PFSK-1 (cell line): ENCODE data around the gene NPVF.

Experiments
- FOXP2 ChIP-seq: optimal IDR thresholded peaks from 2 replicates; pipeline ENCODE3; 2011; ENCODE audit warnings: borderline replicate concordance, control low read depth, inconsistent platforms; ENCODE audit not compliant: insufficient read depth; ENCODE audit errors: extremely low read length, extremely low read depth
- POLR2AphosphoS5 ChIP-seq: IDR thresholded peaks from 2 replicates; pipeline ENCODE4 v1.6.1; 2012; ENCODE audit warnings: low read depth, mild to moderate bottlenecking, control low read depth, low read length, moderate library complexity
- TAF1 ChIP-seq: IDR thresholded peaks from 2 replicates; pipeline ENCODE4 v1.6.1; 2012; ENCODE audit warnings: low read length, control low read depth, borderline replicate concordance; ENCODE audit not compliant: insufficient read depth
- TF ChIP-seq, protein P1 (sequence below), 2 experiments: IDR thresholded peaks; 2 replicates each; pipeline versions ENCODE4 v1.6.1 to v1.8.0; 2011 to 2012; ENCODE audit warnings: low read depth in 2 of 2, low read length in 2 of 2, control low read depth in 1 of 2, inconsistent platforms in 1 of 2, mild to moderate bottlenecking in 1 of 2, moderate library complexity in 1 of 2; ENCODE audit not compliant: insufficient read depth in 1 of 2

DNA sequence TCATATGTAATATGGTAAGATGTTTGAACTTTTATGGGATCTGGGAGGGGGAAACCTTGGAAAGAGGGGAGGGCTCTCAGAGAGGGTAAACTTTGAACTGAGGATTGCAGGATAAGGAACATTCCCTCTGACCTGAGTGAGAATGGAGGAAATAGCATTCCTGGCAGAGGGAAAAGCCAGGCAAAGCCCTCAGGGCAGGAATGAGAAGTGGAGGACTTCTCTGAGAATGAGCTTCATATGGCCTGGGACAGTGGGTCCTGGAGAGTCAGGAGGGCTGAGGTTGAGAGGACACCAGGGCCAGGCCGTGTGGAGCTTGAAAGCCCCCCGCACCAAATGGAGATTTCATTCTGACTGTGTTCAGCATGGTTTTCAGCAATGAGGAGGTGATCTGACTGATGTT, 34.2 kb downstream of the NPVF start:
- TF ChIP-seq TAF1, result no peak
- TF ChIP-seq, protein P1, sequence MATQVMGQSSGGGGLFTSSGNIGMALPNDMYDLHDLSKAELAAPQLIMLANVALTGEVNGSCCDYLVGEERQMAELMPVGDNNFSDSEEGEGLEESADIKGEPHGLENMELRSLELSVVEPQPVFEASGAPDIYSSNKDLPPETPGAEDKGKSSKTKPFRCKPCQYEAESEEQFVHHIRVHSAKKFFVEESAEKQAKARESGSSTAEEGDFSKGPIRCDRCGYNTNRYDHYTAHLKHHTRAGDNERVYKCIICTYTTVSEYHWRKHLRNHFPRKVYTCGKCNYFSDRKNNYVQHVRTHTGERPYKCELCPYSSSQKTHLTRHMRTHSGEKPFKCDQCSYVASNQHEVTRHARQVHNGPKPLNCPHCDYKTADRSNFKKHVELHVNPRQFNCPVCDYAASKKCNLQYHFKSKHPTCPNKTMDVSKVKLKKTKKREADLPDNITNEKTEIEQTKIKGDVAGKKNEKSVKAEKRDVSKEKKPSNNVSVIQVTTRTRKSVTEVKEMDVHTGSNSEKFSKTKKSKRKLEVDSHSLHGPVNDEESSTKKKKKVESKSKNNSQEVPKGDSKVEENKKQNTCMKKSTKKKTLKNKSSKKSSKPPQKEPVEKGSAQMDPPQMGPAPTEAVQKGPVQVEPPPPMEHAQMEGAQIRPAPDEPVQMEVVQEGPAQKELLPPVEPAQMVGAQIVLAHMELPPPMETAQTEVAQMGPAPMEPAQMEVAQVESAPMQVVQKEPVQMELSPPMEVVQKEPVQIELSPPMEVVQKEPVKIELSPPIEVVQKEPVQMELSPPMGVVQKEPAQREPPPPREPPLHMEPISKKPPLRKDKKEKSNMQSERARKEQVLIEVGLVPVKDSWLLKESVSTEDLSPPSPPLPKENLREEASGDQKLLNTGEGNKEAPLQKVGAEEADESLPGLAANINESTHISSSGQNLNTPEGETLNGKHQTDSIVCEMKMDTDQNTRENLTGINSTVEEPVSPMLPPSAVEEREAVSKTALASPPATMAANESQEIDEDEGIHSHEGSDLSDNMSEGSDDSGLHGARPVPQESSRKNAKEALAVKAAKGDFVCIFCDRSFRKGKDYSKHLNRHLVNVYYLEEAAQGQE (IDR thresholded peaks at IDR 0.05; ENCODE audit: insufficient read depth in 1 of 2, low read depth in 2 of 2, low read length in 2 of 2), result no peak
- no peak for TF ChIP-seq FOXP2
- TF ChIP-seq POLR2AphosphoS5, result no peak
